Measurements from ENCODE around the gene FAM53B.

Gene FAM53B

DNA sequence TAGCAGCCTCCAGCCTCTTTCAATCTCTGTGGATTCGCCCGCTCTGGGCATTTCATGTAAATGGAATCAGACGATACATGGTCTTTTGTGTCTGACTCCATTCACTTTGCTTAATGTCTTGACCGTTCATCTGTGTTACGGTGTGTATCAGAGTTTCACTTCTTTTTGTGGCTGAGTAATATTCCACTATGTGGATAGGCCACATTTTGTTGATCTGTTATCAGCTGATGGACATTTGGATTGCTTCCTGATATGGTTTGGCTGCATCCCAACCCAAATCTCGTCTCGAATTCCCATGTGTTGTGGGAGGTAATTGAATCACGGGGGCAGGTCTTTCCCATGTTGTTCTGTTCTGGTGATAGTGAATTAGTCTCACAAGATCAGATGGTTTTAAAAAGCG, 173.5 kb downstream of the FAM53B start:
- no peak for DNase-seq

DNA sequence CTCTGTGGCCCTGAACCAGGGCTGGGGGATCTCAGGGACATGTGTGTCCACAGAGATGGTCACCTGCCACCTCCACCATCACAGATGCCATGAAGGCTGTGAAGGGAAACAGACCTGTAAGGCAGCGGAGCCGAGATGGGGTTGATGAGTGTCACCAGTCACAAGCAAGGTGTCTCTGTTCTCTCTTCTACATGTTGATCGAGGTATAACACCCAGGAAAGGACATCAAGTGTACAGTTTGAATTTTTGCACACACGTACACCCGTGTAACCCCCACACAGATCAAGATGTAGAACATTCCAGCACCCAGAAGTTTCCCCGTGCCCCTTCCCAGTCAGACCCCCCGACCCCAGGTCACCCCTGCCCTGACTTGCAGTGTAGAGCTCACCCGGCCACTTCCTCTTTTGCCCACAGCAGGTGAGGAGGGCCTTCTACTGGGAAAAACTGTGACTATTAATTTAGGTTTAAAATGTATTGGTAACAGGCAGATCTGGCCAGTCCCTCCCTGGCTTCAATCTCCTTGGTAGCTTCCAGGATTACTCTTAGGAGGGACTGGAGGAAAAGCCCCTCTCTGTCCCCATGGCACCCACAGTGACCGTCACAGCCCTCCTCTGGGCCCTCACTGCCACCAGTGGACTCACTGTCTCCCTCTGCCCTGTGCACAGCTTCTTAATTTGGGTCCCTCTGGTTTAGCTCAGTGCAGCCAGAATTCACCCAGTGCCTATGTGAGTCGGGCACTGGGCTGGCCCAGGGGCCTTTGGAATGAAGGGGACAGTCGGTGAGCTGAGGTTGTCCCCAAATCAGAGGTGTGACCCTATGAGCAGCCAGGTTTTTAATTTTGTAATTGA, 174.3 kb downstream of the FAM53B start:
- no peak for DNase-seq

All from NK-92 treated with Interleukin-12 subunit alpha and Interleukin-12 subunit beta, amount 100 ng/mL, for 24 hours (cell line).